IPS-11a (cell line): Measurements from ENCODE around the gene S100A8.

Experiments used
- H3K4me3 ChIP-seq: one replicate; pipeline ENCODE4 v1.5.1; 2013; ENCODE audit warnings: low read depth, low read length, control low read depth

The S100A8 gene

GRCh38 chr1:153393926-153394325 is 3.1 kb upstream of the S100A8 start:
- H3K4me3 ChIP-seq = no peak overlapping the region

- H3K4me3 ChIP-seq = no peak overlapping the region
Observed at GRCh38 chr1:153392822-153393221, 1.9 kb upstream of the S100A8 start.

GRCh38 chr1:153392258-153392657 is 1.4 kb upstream of the S100A8 start:
- H3K4me3 ChIP-seq = no peak overlapping the region

GRCh38 chr1:153389973-153390879 is 647 bp downstream of the S100A8 start:
- H3K4me3 ChIP-seq = no peak overlapping the region

GRCh38 chr1:153389401-153389800 is 1.5 kb downstream of the S100A8 start:
- no peak overlapping the region for H3K4me3 ChIP-seq

- H3K4me3 ChIP-seq = no peak overlapping the region
Observed at GRCh38 chr1:153387785-153388184, 3.1 kb downstream of the S100A8 start.

- no peak overlapping the region for H3K4me3 ChIP-seq
Observed at GRCh38 chr1:153387001-153387400, 3.9 kb downstream of the S100A8 start.

- H3K4me3 ChIP-seq = no peak overlapping the region
Observed at GRCh38 chr1:153386500-153386901, 4.4 kb downstream of the S100A8 start.

GRCh38 chr1:153384958-153385580 is 5.8 kb downstream of the S100A8 start:
- no peak overlapping the region for H3K4me3 ChIP-seq

DNA sequence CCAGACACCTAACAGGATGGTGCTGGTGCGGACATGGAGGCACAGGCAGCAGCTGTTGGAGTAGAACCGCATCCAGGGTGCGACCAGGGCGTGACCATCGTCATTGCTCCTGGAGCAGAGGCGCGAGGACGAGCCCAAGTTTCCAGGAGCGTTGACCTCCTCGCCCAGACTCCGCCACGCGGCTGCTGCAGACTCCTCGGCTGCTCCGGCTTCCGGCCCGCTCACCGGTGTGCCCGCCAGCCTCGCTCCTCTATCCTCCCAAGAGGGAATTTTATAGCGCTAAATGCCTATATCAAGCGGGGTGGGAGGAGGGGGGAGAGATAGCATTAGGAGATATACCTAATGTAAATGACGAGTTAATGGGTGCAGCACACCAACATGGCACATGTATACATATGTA is 10.2 kb downstream of the S100A8 start:
- H3K4me3 ChIP-seq = no peak overlapping the region

DNA sequence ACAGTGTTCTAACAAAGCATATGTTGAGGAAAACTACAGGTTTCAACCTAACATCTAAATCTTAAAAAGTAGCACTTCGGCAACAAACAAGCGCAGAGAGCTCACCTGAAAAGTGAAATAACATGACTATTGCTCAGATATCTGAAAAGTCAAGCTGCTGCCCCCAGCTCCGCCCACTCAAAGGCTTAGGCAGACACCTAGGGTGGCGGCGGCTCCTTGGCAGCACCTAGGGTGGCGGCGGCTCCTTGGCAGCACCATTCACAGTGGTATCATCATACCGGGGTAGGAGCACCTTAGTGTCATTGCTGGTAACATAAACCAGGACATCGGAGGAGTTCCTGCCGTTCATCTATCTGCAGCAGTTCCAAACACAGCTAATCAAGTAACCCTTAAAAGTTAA is 11.3 kb downstream of the S100A8 start:
- no peak overlapping the region for H3K4me3 ChIP-seq

DNA sequence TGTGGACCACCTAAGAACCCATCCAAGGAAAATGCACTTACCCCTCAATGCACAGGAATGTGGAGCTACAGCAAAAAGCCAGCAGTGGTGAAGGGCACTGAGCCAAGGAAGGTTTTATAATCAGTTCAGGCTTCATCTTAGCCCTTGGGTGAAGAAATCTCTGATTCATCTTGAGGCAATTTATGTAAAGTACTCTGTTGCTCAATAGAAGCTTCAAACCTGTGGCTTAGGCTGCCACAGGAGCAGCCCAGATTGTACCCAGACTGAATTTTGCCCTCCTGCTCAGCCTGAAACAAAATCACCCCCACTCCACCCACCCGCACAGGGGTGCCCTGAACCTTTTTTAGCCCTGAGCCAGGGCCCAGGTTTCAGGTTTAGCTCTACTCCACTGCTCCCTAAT is 15.4 kb downstream of the S100A8 start, which contains the start of gene S100A12:
TSS of gene S100A12 (minus strand) at position 111 of the 400 bp plus-strand sequence. CDS start 1,029 bp downstream, outside the sequence.
- H3K4me3 ChIP-seq = no peak within 1 kb of the TSS

DNA sequence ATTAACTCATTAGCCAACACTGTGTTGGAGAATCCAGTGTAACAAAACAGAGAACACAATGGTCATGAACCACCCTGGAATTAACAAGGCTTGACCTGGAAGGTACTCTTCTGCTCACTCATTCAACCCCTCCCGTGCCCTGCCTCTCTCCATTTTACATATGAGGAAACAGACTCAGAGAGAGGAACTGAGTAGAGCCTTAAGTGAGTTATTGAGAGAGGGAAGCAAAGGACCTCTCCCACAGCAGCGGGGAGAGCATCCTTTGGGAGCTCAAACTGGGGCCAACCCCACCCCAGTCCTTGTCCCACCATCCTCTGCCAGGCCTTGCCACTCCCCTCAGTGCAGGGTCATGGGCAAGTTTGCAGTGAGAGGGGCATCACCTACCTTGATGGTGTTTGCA is 16.8 kb downstream of the S100A8 start:
- no peak overlapping the region for H3K4me3 ChIP-seq

GRCh38 chr1:153372571-153372970 is 18.3 kb downstream of the S100A8 start:
- H3K4me3 ChIP-seq = no peak overlapping the region

GRCh38 chr1:153371231-153371630 is 19.6 kb downstream of the S100A8 start:
- H3K4me3 ChIP-seq = no peak overlapping the region

- no peak overlapping the region for H3K4me3 ChIP-seq
Observed at GRCh38 chr1:153370146-153370545, 20.7 kb downstream of the S100A8 start.

DNA sequence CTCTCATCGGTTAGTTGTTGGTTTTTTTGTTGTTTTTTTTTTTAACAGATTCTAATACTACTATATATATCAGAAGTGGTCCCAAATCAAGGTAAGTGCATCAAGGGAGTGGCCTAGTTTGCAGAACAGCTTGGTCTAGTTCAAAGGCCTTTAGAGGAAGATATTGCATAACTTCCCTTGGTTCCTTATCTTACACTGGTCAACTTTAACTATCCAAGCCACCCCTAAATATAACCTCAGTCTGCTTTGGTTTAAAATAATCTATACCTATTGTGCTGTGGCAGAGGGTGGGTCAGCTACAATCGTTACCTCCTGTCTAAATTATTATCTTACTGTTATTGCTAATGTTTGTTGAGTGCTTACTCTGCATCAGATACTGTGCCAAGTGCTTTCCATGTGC is 22.4 kb downstream of the S100A8 start:
- no peak overlapping the region for H3K4me3 ChIP-seq

- H3K4me3 ChIP-seq = no peak overlapping the region
Observed at GRCh38 chr1:153367090-153367489, 23.8 kb downstream of the S100A8 start.

DNA sequence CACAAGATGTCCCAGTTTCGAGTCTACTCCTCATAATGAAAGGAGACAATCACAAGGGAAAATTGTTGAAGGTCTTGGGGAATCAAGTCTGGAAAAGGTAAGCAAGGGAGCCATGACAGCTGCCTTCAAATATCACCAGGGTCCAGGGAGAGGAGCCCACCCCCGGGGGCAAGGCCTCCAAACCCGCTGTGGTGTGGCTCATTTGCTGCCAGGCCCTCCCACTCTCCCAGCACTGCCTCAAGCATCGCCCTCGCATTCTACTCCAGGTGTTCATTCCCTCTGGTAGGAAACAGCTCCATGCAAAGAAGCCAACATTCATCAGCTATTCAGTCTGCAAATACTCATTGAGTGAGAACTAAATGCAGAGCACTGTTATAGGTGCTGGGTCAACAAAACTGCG is 24.6 kb downstream of the S100A8 start:
- no peak overlapping the region for H3K4me3 ChIP-seq

DNA sequence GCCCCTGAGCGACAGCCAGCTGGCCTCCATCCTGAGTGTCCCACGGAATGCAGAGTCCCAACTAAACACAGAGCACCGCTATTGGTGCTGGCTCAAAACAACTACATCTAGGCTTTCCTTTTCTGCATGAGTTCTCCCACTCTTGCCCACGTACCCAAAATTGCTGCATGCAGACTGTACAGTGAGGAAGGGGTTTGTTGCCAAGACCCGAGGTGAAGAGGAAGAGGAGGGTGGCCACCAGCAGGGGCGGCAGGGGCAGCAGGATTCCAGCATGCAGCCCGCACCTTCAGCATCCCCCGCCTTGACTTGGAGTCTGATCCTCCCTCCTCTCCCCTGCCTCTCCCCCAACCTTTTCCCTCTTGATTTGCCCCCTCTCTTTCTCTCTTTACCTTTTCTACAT is 25.2 kb downstream of the S100A8 start:
- no peak overlapping the region for H3K4me3 ChIP-seq

DNA sequence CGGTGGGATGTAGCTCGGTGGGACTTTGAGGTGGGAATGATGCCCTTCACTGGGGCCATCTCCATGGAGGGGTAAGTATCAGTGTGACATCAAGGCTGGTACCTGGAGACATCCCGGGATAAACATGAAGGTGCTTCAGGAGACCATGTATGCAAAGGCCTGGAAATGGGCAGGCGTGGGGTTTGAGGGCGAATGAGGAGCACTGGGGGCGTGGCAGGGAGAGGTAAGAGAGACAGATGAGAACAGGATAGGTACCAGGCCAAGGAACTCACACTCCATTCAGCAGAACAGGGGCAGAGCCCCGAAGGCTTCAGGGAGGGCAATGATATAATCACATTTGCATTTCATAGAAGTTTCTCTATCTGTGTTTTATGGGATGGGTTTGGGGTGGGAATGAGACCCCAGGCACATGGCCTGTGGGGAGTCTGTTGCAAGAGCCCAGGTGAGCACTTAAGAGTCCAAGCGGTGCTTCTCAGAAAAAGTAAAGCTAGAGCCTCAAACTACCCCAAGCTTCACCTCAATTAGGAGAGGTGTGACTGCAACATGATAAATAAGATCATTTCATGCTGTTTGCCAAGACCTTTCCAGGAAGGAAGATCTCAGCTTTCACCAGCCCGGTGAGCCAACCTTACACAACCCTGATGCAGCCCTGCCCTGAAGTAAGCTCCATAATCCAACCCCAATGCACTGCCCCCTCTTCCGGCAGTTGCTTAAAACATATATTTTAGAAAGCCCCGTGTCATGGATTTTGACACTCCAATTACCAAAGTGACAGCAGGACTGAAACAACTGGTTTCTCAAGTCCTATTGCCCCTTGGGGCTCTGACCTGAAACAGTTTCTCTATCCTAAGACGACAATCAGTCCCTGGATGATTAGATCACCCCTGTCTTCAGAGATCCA is 25.9 kb downstream of the S100A8 start:
- H3K4me3 ChIP-seq = no peak overlapping the region
